HAP-1 (cell line): ENCODE measurements around the gene IL18BP.
A peak's percentile ranks its signal among the peaks of the same experiment; 100 is the strongest.

Experiments used
- DNase-seq, 2 experiments: peaks; one replicate each; pipeline ENCODE4 v3.0.0-alpha.2; 2016 to 2020; ENCODE audit warnings: low spot score in 2 of 2
- H3K27me3 ChIP-seq: fragments of 250-450 bp; sonication (Bioruptor Pico); 2 replicates; pipeline ENCODE4 v1.5.1; 2020; ENCODE audit warnings: low read depth, mild to moderate bottlenecking, moderate library complexity
- H3K36me3 ChIP-seq: fragments of 250-450 bp; sonication (Bioruptor Pico); replicated peaks from 2 replicates; pipeline ENCODE4 v1.5.1; 2020; ENCODE audit warnings: mild to moderate bottlenecking
- H3K4me1 ChIP-seq: fragments of 250-450 bp; sonication (Bioruptor Pico); 2 replicates; pipeline ENCODE4 v1.5.1; 2020; ENCODE audit warnings: mild to moderate bottlenecking
- H3K4me3 ChIP-seq: fragments of 250-450 bp; sonication (Bioruptor Pico); 2 replicates; pipeline ENCODE4 v1.5.1; 2020; ENCODE audit warnings: mild to moderate bottlenecking, moderate library complexity
- H3K9me3 ChIP-seq: fragments of 250-450 bp; sonication (Bioruptor Pico); 2 replicates; pipeline ENCODE4 v1.5.1; 2020; ENCODE audit warnings: mild to moderate bottlenecking, moderate library complexity
- in situ Hi-C: fragments of 300-500 bp; cut with MboI; formaldehyde crosslinking; loops from 3 replicates; pipeline ENCODE4 v1.14.3; 2020; ENCODE audit warnings: low sequenced_read_pairs, inconsistent platforms, mixed read lengths

The IL18BP gene

DNA sequence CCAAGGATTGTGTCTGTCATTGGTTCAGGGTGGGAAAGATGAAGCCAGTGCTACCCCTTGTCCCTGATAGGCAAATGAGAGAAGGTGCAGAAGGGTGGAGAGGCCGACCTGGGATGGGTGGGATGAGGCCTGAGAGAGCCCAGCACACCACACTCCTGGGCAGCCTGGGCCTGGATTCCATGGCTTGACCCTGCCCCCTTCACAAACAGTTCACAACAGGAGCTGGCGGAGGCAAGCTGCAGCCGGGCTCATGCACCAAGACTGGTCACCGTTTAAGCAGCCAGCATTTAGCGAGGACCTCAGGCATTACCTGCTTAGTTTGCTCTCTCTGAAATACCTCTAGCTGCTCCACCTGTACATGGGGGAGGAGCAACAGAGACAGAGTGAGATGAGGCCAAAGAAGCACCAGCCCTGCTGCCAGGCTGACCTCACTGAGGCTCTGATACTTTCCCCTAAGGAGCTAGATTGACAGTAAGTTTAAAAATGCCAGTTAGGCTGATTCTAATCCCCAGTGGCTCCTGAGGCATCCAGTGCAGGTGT is 13.5 kb downstream of the IL18BP start:
- in situ Hi-C loops, result no loop called here
- H3K36me3 ChIP-seq, result peaks cover 90% of the 10 kb centered on the region
- H3K9me3 ChIP-seq, result no peaks in the 10 kb centered on the region
- no peak for DNase-seq
- H3K4me1 ChIP-seq, result no peaks in the 10 kb centered on the region
- no peaks in the 10 kb centered on the region for H3K27me3 ChIP-seq
- H3K4me3 ChIP-seq, result no peak overlapping the region

- peaks cover 90% of the 10 kb centered on the region for H3K36me3 ChIP-seq
- DNase-seq, result no peak
- in situ Hi-C loops, result no loop called here
Observed at GRCh38 chr11:72012897-72013721, 14.4 kb downstream of the IL18BP start.

GRCh38 chr11:72013765-72014711 is 15.3 kb downstream of the IL18BP start:
- in situ Hi-C loops, result no loop called here
- Histone ChIP-seq H3K9me3 (no peaks in the 10 kb centered on the region), H3K36me3 (peaks cover 92% of the 10 kb centered on the region), H3K4me1 (no peaks in the 10 kb centered on the region), H3K27me3 (no peaks in the 10 kb centered on the region), H3K4me3 (no peak overlapping the region)
- DNase-seq, result no peak

More at GRCh38 chr11:72012897-72013721, 14.4 kb downstream of the IL18BP start:
- Histone ChIP-seq H3K9me3 (no peaks in the 10 kb centered on the region), H3K4me1 (no peaks in the 10 kb centered on the region), H3K27me3 (no peaks in the 10 kb centered on the region), H3K4me3 (no peak overlapping the region)

GRCh38 chr11:72014761-72015320 is 16.1 kb downstream of the IL18BP start:
- H3K36me3 ChIP-seq, result peaks cover 94% of the 10 kb centered on the region
- H3K4me3 ChIP-seq, result no peak overlapping the region
- no peak for DNase-seq
- no peaks in the 10 kb centered on the region for H3K27me3 ChIP-seq
- H3K9me3 ChIP-seq, result no peaks in the 10 kb centered on the region
- in situ Hi-C loops, result no loop called here
- H3K4me1 ChIP-seq, result no peaks in the 10 kb centered on the region

DNA sequence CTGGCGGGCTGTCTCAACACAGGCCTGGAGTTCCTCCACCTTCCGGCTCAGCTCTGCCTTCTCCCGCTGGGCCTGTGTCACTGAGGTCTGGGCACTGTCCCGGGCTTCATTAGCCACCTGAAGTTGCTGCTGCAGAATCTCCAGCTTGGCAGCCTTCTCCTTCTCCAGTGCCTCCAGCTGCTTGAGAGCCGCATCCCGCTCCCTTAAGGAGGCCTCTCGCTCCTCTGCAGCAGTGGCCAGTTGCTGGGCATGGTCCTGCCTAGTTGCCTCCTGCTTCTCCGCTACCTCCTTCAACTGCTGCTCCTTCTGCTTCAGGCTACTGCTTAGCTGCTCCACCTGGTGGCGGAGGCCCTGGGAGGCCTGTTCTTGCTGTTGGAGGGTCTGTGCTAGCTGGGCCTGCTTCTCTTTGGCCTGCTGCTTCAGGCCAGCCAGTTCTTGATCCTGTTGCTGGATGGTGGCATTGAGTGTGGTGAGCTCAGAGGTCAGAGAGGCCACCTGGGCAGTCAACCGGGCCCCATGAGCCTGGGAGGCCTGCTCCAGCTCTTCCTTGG is 16.9 kb downstream of the IL18BP start:
- H3K27me3 ChIP-seq, result no peaks in the 10 kb centered on the region
- peak in 1 of 2 experiments; percentile 41 for DNase-seq
- no peaks in the 10 kb centered on the region for H3K9me3 ChIP-seq
- in situ Hi-C loops, result no loop called here
- no peak overlapping the region for H3K4me3 ChIP-seq
- no peaks in the 10 kb centered on the region for H3K4me1 ChIP-seq
- peaks cover 96% of the 10 kb centered on the region for H3K36me3 ChIP-seq

GRCh38 chr11:72018171-72018570 is 19.5 kb downstream of the IL18BP start:
- H3K27me3 ChIP-seq, result no peaks in the 10 kb centered on the region
- no peaks in the 10 kb centered on the region for H3K9me3 ChIP-seq
- no peaks in the 10 kb centered on the region for H3K4me1 ChIP-seq
- DNase-seq, result no peak
- H3K36me3 ChIP-seq, result peaks cover 98% of the 10 kb centered on the region
- no peak overlapping the region for H3K4me3 ChIP-seq
- in situ Hi-C loops, result no loop called here

GRCh38 chr11:72023335-72023734 is 24.6 kb downstream of the IL18BP start:
- no peak overlapping the region for H3K4me3 ChIP-seq
- peaks cover 89% of the 10 kb centered on the region for H3K36me3 ChIP-seq
- H3K27me3 ChIP-seq, result no peaks in the 10 kb centered on the region
- no peaks in the 10 kb centered on the region for H3K4me1 ChIP-seq
- in situ Hi-C loops, result loop anchor here (10.0 kb wide), 1 partner anchor 161 kb away; no protein-coding TSS in a partner anchor
- no peak for DNase-seq
- no peaks in the 10 kb centered on the region; the same call in 1 of the 2 replicates for H3K9me3 ChIP-seq

DNA sequence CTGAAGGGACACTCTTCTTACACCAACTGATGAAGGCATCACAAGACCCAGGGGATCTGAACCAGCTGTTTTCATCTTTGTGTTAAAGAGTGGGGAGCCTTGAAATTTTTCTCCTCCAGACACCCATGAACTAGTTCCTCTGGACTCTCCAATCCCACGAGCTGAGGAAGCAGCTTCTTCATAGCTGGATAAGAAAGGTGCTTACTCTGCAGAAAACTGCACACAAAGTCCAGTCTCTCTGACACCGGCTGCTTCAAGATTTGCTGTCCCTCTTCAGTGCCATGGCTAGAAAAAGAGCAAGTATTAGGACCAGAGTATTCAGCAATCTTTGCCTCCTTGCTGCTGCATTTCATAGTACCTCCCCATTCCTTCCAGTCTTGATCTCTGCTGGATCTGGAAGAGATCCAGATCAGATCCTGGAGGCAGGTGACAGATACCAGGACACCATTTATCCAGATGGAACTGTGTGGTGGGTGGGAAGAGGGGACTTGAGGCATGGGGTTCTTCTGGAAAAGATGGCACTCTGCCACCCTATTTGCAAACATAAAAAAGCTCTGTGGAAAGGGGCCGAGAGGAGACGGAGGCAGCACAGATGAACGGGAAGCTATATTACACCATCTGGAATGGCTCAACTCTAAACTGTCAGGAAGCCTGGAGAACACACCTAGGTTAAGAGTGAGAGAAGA is 25.5 kb downstream of the IL18BP start:
- Histone ChIP-seq H3K9me3 (no peaks in the 10 kb centered on the region; the same call in 1 of the 2 replicates), H3K36me3 (peaks cover 89% of the 10 kb centered on the region), H3K27me3 (no peaks in the 10 kb centered on the region), H3K4me1 (no peaks in the 10 kb centered on the region), H3K4me3 (no peak overlapping the region)
- in situ Hi-C loops, result loop anchor here (10.0 kb wide), 1 partner anchor 161 kb away; no protein-coding TSS in a partner anchor
- no peak for DNase-seq

- in situ Hi-C loops, result loop anchor here (5.0 to 10.0 kb wide), 3 partner anchors 66 to 406 kb away; partner anchors contain the start of gene CLPB
- peaks cover 81% of the 10 kb centered on the region for H3K36me3 ChIP-seq
- H3K27me3 ChIP-seq, result no peaks in the 10 kb centered on the region
Observed at GRCh38 chr11:72026090-72026489, 27.4 kb downstream of the IL18BP start.

GRCh38 chr11:72030472-72031045 is 31.9 kb downstream of the IL18BP start:
- H3K4me1 ChIP-seq, result no peaks in the 10 kb centered on the region
- in situ Hi-C loops, result no loop called here
- H3K27me3 ChIP-seq, result no peaks in the 10 kb centered on the region
- H3K4me3 ChIP-seq, result no peak overlapping the region
- DNase-seq, result no peak
- no peaks in the 10 kb centered on the region; the same call in 1 of the 2 replicates for H3K9me3 ChIP-seq
- H3K36me3 ChIP-seq, result peaks cover 63% of the 10 kb centered on the region

More at GRCh38 chr11:72026090-72026489, 27.4 kb downstream of the IL18BP start:
- Histone ChIP-seq H3K4me3 (no peak overlapping the region), H3K4me1 (no peaks in the 10 kb centered on the region), H3K9me3 (no peaks in the 10 kb centered on the region; the same call in 1 of the 2 replicates)
- DNase-seq, result no peak

DNA sequence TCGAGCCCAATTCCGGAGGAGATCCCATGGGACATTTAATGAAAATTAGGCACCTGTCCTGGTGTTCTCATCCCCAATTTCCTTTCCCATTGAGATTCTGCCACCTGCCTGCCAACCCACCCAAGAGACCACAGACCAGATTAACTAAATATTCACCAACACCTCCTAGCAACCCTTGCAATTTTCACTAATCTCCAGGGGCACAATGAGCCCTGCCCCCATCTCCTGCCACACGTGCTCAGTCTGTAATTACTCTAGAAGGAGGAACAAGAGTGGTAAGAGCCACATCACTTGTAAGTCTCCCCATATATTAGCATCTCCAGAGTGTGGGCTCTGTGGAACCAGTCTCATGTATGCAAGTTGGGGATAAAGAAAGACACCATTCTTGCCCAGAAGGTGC is 38.0 kb downstream of the IL18BP start:
- DNase-seq, result no peak
- H3K9me3 ChIP-seq, result no peaks in the 10 kb centered on the region
- H3K4me3 ChIP-seq, result no peak overlapping the region
- in situ Hi-C loops, result no loop called here
- H3K36me3 ChIP-seq, result peaks cover 29% of the 10 kb centered on the region
- no peaks in the 10 kb centered on the region for H3K27me3 ChIP-seq
- H3K4me1 ChIP-seq, result peaks cover 26% of the 10 kb centered on the region

- in situ Hi-C loops, result no loop called here
- H3K27me3 ChIP-seq, result no peaks in the 10 kb centered on the region
- DNase-seq, result no peak
- H3K4me1 ChIP-seq, result peaks cover 34% of the 10 kb centered on the region
- peaks cover 24% of the 10 kb centered on the region for H3K36me3 ChIP-seq
- no peak overlapping the region for H3K4me3 ChIP-seq
- H3K9me3 ChIP-seq, result no peaks in the 10 kb centered on the region
Observed at GRCh38 chr11:72037554-72038311, 39.0 kb downstream of the IL18BP start.
